IPS-18a (cell line): ENCODE measurements around the gene SLC25A44.

ENCODE experiments used
- H3K27ac ChIP-seq: one replicate; pipeline ENCODE4 v1.5.1; 2013; ENCODE audit warnings: low read length
- H3K27me3 ChIP-seq: one replicate; pipeline ENCODE4 v1.6.1; 2013; ENCODE audit warnings: mild to moderate bottlenecking, low read length; ENCODE audit not compliant: control insufficient read depth, insufficient read depth
- H3K36me3 ChIP-seq: one replicate; pipeline ENCODE4 v1.6.1; 2013; ENCODE audit warnings: low read depth, low read length; ENCODE audit not compliant: control insufficient read depth
- H3K4me1 ChIP-seq: one replicate; pipeline ENCODE4 v1.6.1; 2013; ENCODE audit warnings: low read depth, low read length; ENCODE audit not compliant: control insufficient read depth
- H3K4me3 ChIP-seq: one replicate; pipeline ENCODE4 v1.5.1; 2013; ENCODE audit warnings: low read length
- H3K9ac ChIP-seq: one replicate; pipeline ENCODE4 v1.6.1; 2013; ENCODE audit warnings: mild to moderate bottlenecking, low read length, moderate library complexity
- H3K9me3 ChIP-seq: one replicate; pipeline ENCODE4 v1.6.1; 2013; ENCODE audit warnings: low read depth, low read length; ENCODE audit not compliant: control insufficient read depth

Gene SLC25A44

GRCh38 chr1:156153362-156153761 lies 40.5 kb upstream of the SLC25A44 start, which contains the start of gene SEMA4A:
TSS of gene SEMA4A (plus strand) at chr1:156153585. CDS start at chr1:156154579, 994 bp downstream.
- Histone ChIP-seq H3K4me1 (peaks cover 29% of the 10 kb centered on the region), H3K9ac (no peak within 1 kb of the TSS), H3K27me3 (no peaks in the 10 kb centered on the region), H3K9me3 (no peaks in the 10 kb centered on the region), H3K36me3 (no peaks in the 10 kb centered on the region), H3K4me3 (no peak within 1 kb of the TSS), H3K27ac (no peak within 1 kb of the TSS)

- peaks cover 25% of the 10 kb centered on the region for H3K4me1 ChIP-seq
- H3K9me3 ChIP-seq, result no peaks in the 10 kb centered on the region
- H3K4me3 ChIP-seq, result no peak overlapping the region
- no peak overlapping the region for H3K9ac ChIP-seq
- H3K27me3 ChIP-seq, result no peaks in the 10 kb centered on the region
- no peaks in the 10 kb centered on the region for H3K36me3 ChIP-seq
- H3K27ac ChIP-seq, result no peak overlapping the region
Measured at GRCh38 chr1:156154317-156154749, 39.6 kb upstream of the SLC25A44 start.

- no peak overlapping the region for H3K4me3 ChIP-seq
- no peaks in the 10 kb centered on the region for H3K9me3 ChIP-seq
- H3K27me3 ChIP-seq, result no peaks in the 10 kb centered on the region
- H3K36me3 ChIP-seq, result no peaks in the 10 kb centered on the region
- H3K4me1 ChIP-seq, result peaks cover 18% of the 10 kb centered on the region
- H3K9ac ChIP-seq, result no peak overlapping the region
- H3K27ac ChIP-seq, result no peak overlapping the region
Measured at GRCh38 chr1:156155756-156156510, 38.0 kb upstream of the SLC25A44 start.

- Histone ChIP-seq H3K9me3 (no peaks in the 10 kb centered on the region), H3K27me3 (no peaks in the 10 kb centered on the region), H3K27ac (no peak overlapping the region), H3K9ac (no peak overlapping the region), H3K36me3 (no peaks in the 10 kb centered on the region), H3K4me3 (no peak overlapping the region), H3K4me1 (peaks cover 13% of the 10 kb centered on the region)
Measured at GRCh38 chr1:156157506-156157905, 36.4 kb upstream of the SLC25A44 start.

- H3K9ac ChIP-seq, result no peak overlapping the region
- H3K36me3 ChIP-seq, result no peaks in the 10 kb centered on the region
- no peak overlapping the region for H3K27ac ChIP-seq
- no peaks in the 10 kb centered on the region for H3K9me3 ChIP-seq
- H3K27me3 ChIP-seq, result no peaks in the 10 kb centered on the region
- peaks cover 11% of the 10 kb centered on the region for H3K4me1 ChIP-seq
- H3K4me3 ChIP-seq, result no peak overlapping the region
Measured at GRCh38 chr1:156157966-156158365, 35.9 kb upstream of the SLC25A44 start.

- H3K4me1 ChIP-seq, result peaks cover 11% of the 10 kb centered on the region
- H3K9me3 ChIP-seq, result no peaks in the 10 kb centered on the region
- H3K4me3 ChIP-seq, result peak overlapping the region; percentile 47
- H3K27me3 ChIP-seq, result no peaks in the 10 kb centered on the region
- H3K27ac ChIP-seq, result no peak overlapping the region
- no peaks in the 10 kb centered on the region for H3K36me3 ChIP-seq
- H3K9ac ChIP-seq, result no peak overlapping the region
Measured at GRCh38 chr1:156160000-156160742, 33.7 kb upstream of the SLC25A44 start.

- no peaks in the 10 kb centered on the region for H3K36me3 ChIP-seq
- no peak overlapping the region for H3K9ac ChIP-seq
- no peak overlapping the region for H3K27ac ChIP-seq
- H3K27me3 ChIP-seq, result no peaks in the 10 kb centered on the region
- H3K4me3 ChIP-seq, result peak overlapping the region; percentile 47
- no peaks in the 10 kb centered on the region for H3K9me3 ChIP-seq
- peaks cover 11% of the 10 kb centered on the region for H3K4me1 ChIP-seq
Measured at GRCh38 chr1:156160743-156161171, 33.1 kb upstream of the SLC25A44 start.

GRCh38 chr1:156162430-156163037 lies 31.4 kb upstream of the SLC25A44 start:
- Histone ChIP-seq H3K27me3 (no peaks in the 10 kb centered on the region), H3K9me3 (no peaks in the 10 kb centered on the region), H3K27ac (no peak overlapping the region), H3K9ac (no peak overlapping the region), H3K4me1 (peaks cover 11% of the 10 kb centered on the region), H3K4me3 (no peak overlapping the region), H3K36me3 (no peaks in the 10 kb centered on the region)

GRCh38 chr1:156163712-156164111 lies 30.2 kb upstream of the SLC25A44 start:
- H3K9me3 ChIP-seq, result no peaks in the 10 kb centered on the region
- H3K27ac ChIP-seq, result no peak overlapping the region
- H3K4me3 ChIP-seq, result no peak overlapping the region

GRCh38 chr1:156164125-156164831 lies 29.6 kb upstream of the SLC25A44 start:
- Histone ChIP-seq H3K27ac (no peak overlapping the region), H3K9ac (no peak overlapping the region), H3K4me3 (no peak overlapping the region), H3K36me3 (no peaks in the 10 kb centered on the region), H3K4me1 (peaks cover 11% of the 10 kb centered on the region), H3K9me3 (no peaks in the 10 kb centered on the region), H3K27me3 (no peaks in the 10 kb centered on the region)

More at GRCh38 chr1:156163712-156164111, 30.2 kb upstream of the SLC25A44 start:
- no peak overlapping the region for H3K9ac ChIP-seq
- H3K27me3 ChIP-seq, result no peaks in the 10 kb centered on the region
- H3K4me1 ChIP-seq, result peaks cover 11% of the 10 kb centered on the region
- no peaks in the 10 kb centered on the region for H3K36me3 ChIP-seq

- H3K4me3 ChIP-seq, result no peak overlapping the region
- peaks cover 10% of the 10 kb centered on the region for H3K4me1 ChIP-seq
- H3K27ac ChIP-seq, result no peak overlapping the region
- no peaks in the 10 kb centered on the region for H3K36me3 ChIP-seq
- H3K9ac ChIP-seq, result no peak overlapping the region
- no peaks in the 10 kb centered on the region for H3K9me3 ChIP-seq
- no peaks in the 10 kb centered on the region for H3K27me3 ChIP-seq
Measured at GRCh38 chr1:156165083-156165482, 28.8 kb upstream of the SLC25A44 start.
